Measurements from ENCODE around the gene ZNF438.

ZNF438 gene

GRCh38 chr10:31001740-31002139 is 29.9 kb downstream of the ZNF438 start:
- Histone ChIP-seq H3K9ac (ENCODE audit: low read length in 5 of 5) (no peak overlapping the region), H3K4me3 (ENCODE audit: low read depth in 1 of 5, low read length in 5 of 5) (no peak overlapping the region), H3K9me3 (ENCODE audit: control insufficient read depth in 5 of 5, low read length in 5 of 5) (no peaks in the 10 kb centered on the region), H3K36me3 (ENCODE audit: control insufficient read depth in 5 of 5, insufficient read depth in 5 of 5, low read length in 5 of 5) (no peaks in the 10 kb centered on the region), H3K4me1 (ENCODE audit: control insufficient read depth in 5 of 5, insufficient read depth in 5 of 5, low read length in 5 of 5) (peaks cover 0 to 27% (median 11%) of the 10 kb centered on the region in 5 donors), H3K27me3 (ENCODE audit: control insufficient read depth in 5 of 5, insufficient read depth in 4 of 5, low read length in 5 of 5) (no peaks in the 10 kb centered on the region), H3K27ac (ENCODE audit: low read depth, low read length) (no peak overlapping the region)

GRCh38 chr10:31000867-31001266 is 30.8 kb downstream of the ZNF438 start:
- Histone ChIP-seq H3K9ac (ENCODE audit: low read length in 5 of 5) (no peak overlapping the region), H3K36me3 (ENCODE audit: control insufficient read depth in 5 of 5, insufficient read depth in 5 of 5, low read length in 5 of 5) (no peaks in the 10 kb centered on the region), H3K27me3 (ENCODE audit: control insufficient read depth in 5 of 5, insufficient read depth in 4 of 5, low read length in 5 of 5) (no peaks in the 10 kb centered on the region), H3K9me3 (ENCODE audit: control insufficient read depth in 5 of 5, low read length in 5 of 5) (no peaks in the 10 kb centered on the region), H3K4me3 (ENCODE audit: low read depth in 1 of 5, low read length in 5 of 5) (no peak overlapping the region), H3K27ac (ENCODE audit: low read depth, low read length) (no peak overlapping the region), H3K4me1 (ENCODE audit: control insufficient read depth in 5 of 5, insufficient read depth in 5 of 5, low read length in 5 of 5) (peaks cover 0 to 27% (median 11%) of the 10 kb centered on the region in 5 donors)

- Histone ChIP-seq H3K36me3 (ENCODE audit: control insufficient read depth in 5 of 5, insufficient read depth in 5 of 5, low read length in 5 of 5) (no peaks in the 10 kb centered on the region), H3K9me3 (ENCODE audit: control insufficient read depth in 5 of 5, low read length in 5 of 5) (no peaks in the 10 kb centered on the region), H3K4me3 (ENCODE audit: low read depth in 1 of 5, low read length in 5 of 5) (no peak overlapping the region), H3K27me3 (ENCODE audit: control insufficient read depth in 5 of 5, insufficient read depth in 4 of 5, low read length in 5 of 5) (no peaks in the 10 kb centered on the region), H3K4me1 (ENCODE audit: control insufficient read depth in 5 of 5, insufficient read depth in 5 of 5, low read length in 5 of 5) (peaks cover 0 to 26% (median 11%) of the 10 kb centered on the region in 5 donors), H3K9ac (ENCODE audit: low read length in 5 of 5) (no peak overlapping the region), H3K27ac (ENCODE audit: low read depth, low read length) (peak overlapping the region; percentile 74)
Measured at GRCh38 chr10:31000071-31000782, 31.4 kb downstream of the ZNF438 start.

GRCh38 chr10:30999070-30999712 is 32.5 kb downstream of the ZNF438 start:
- Histone ChIP-seq H3K4me3 (ENCODE audit: low read depth in 1 of 5, low read length in 5 of 5) (peak overlapping the region in 4 of 5 donors; percentile 8 to 52 (median 35)), H3K27me3 (ENCODE audit: control insufficient read depth in 5 of 5, insufficient read depth in 4 of 5, low read length in 5 of 5) (no peaks in the 10 kb centered on the region), H3K27ac (ENCODE audit: low read depth, low read length) (peak overlapping the region; percentile 74), H3K4me1 (ENCODE audit: control insufficient read depth in 5 of 5, insufficient read depth in 5 of 5, low read length in 5 of 5) (peaks cover 0 to 15% (median 10%) of the 10 kb centered on the region in 5 donors), H3K36me3 (ENCODE audit: control insufficient read depth in 5 of 5, insufficient read depth in 5 of 5, low read length in 5 of 5) (no peaks in the 10 kb centered on the region), H3K9ac (ENCODE audit: low read length in 5 of 5) (peak overlapping the region in 4 of 5 donors; percentile 7 to 60 (median 14)), H3K9me3 (ENCODE audit: control insufficient read depth in 5 of 5, low read length in 5 of 5) (peaks cover 0 to 2% (median 0%) of the 10 kb centered on the region in 5 donors)

- H3K4me1 ChIP-seq (ENCODE audit: control insufficient read depth in 5 of 5, insufficient read depth in 5 of 5, low read length in 5 of 5) = peaks cover 0 to 24% (median 17%) of the 10 kb centered on the region in 5 donors
- H3K27me3 ChIP-seq (ENCODE audit: control insufficient read depth in 5 of 5, insufficient read depth in 4 of 5, low read length in 5 of 5) = no peaks in the 10 kb centered on the region
- no peaks in the 10 kb centered on the region for H3K36me3 ChIP-seq (ENCODE audit: control insufficient read depth in 5 of 5, insufficient read depth in 5 of 5, low read length in 5 of 5)
- peak overlapping the region; percentile 9 for H3K27ac ChIP-seq (ENCODE audit: low read depth, low read length)
- H3K4me3 ChIP-seq (ENCODE audit: low read depth in 1 of 5, low read length in 5 of 5) = no peak overlapping the region
- no peak overlapping the region for H3K9ac ChIP-seq (ENCODE audit: low read length in 5 of 5)
- peaks cover 0 to 2% (median 0%) of the 10 kb centered on the region in 5 donors for H3K9me3 ChIP-seq (ENCODE audit: control insufficient read depth in 5 of 5, low read length in 5 of 5)
Measured at GRCh38 chr10:30997536-30998235, 34.0 kb downstream of the ZNF438 start.

- Histone ChIP-seq H3K9ac (ENCODE audit: low read length in 5 of 5) (no peak overlapping the region), H3K36me3 (ENCODE audit: control insufficient read depth in 5 of 5, insufficient read depth in 5 of 5, low read length in 5 of 5) (no peaks in the 10 kb centered on the region), H3K4me1 (ENCODE audit: control insufficient read depth in 5 of 5, insufficient read depth in 5 of 5, low read length in 5 of 5) (peaks cover 2 to 33% (median 28%) of the 10 kb centered on the region in 5 donors), H3K4me3 (ENCODE audit: low read depth in 1 of 5, low read length in 5 of 5) (no peak overlapping the region), H3K27ac (ENCODE audit: low read depth, low read length) (no peak overlapping the region), H3K9me3 (ENCODE audit: control insufficient read depth in 5 of 5, low read length in 5 of 5) (peaks cover 0 to 2% (median 0%) of the 10 kb centered on the region in 5 donors), H3K27me3 (ENCODE audit: control insufficient read depth in 5 of 5, insufficient read depth in 4 of 5, low read length in 5 of 5) (no peaks in the 10 kb centered on the region)
Measured at GRCh38 chr10:30996481-30997005, 35.1 kb downstream of the ZNF438 start.

GRCh38 chr10:30995081-30995770 is 36.4 kb downstream of the ZNF438 start:
- Histone ChIP-seq H3K4me3 (ENCODE audit: low read depth in 1 of 5, low read length in 5 of 5) (no peak overlapping the region), H3K36me3 (ENCODE audit: control insufficient read depth in 5 of 5, insufficient read depth in 5 of 5, low read length in 5 of 5) (no peaks in the 10 kb centered on the region), H3K9ac (ENCODE audit: low read length in 5 of 5) (no peak overlapping the region), H3K4me1 (ENCODE audit: control insufficient read depth in 5 of 5, insufficient read depth in 5 of 5, low read length in 5 of 5) (peaks cover 3 to 34% (median 33%) of the 10 kb centered on the region in 5 donors), H3K9me3 (ENCODE audit: control insufficient read depth in 5 of 5, low read length in 5 of 5) (peaks cover 0 to 2% (median 0%) of the 10 kb centered on the region in 5 donors), H3K27me3 (ENCODE audit: control insufficient read depth in 5 of 5, insufficient read depth in 4 of 5, low read length in 5 of 5) (no peaks in the 10 kb centered on the region), H3K27ac (ENCODE audit: low read depth, low read length) (no peak overlapping the region)

- Histone ChIP-seq H3K4me3 (ENCODE audit: low read depth in 1 of 5, low read length in 5 of 5) (no peak overlapping the region), H3K27me3 (ENCODE audit: control insufficient read depth in 5 of 5, insufficient read depth in 4 of 5, low read length in 5 of 5) (no peaks in the 10 kb centered on the region), H3K9ac (ENCODE audit: low read length in 5 of 5) (no peak overlapping the region), H3K4me1 (ENCODE audit: control insufficient read depth in 5 of 5, insufficient read depth in 5 of 5, low read length in 5 of 5) (peaks cover 3 to 33% (median 32%) of the 10 kb centered on the region in 5 donors), H3K27ac (ENCODE audit: low read depth, low read length) (peak overlapping the region; percentile 79), H3K36me3 (ENCODE audit: control insufficient read depth in 5 of 5, insufficient read depth in 5 of 5, low read length in 5 of 5) (no peaks in the 10 kb centered on the region), H3K9me3 (ENCODE audit: control insufficient read depth in 5 of 5, low read length in 5 of 5) (peaks cover 0 to 2% (median 0%) of the 10 kb centered on the region in 5 donors)
Measured at GRCh38 chr10:30993155-30993554, 38.5 kb downstream of the ZNF438 start.

GRCh38 chr10:30992681-30993080 is 39.0 kb downstream of the ZNF438 start:
- Histone ChIP-seq H3K27me3 (ENCODE audit: control insufficient read depth in 5 of 5, insufficient read depth in 4 of 5, low read length in 5 of 5) (no peaks in the 10 kb centered on the region), H3K36me3 (ENCODE audit: control insufficient read depth in 5 of 5, insufficient read depth in 5 of 5, low read length in 5 of 5) (no peaks in the 10 kb centered on the region), H3K4me3 (ENCODE audit: low read depth in 1 of 5, low read length in 5 of 5) (no peak overlapping the region), H3K4me1 (ENCODE audit: control insufficient read depth in 5 of 5, insufficient read depth in 5 of 5, low read length in 5 of 5) (peaks cover 3 to 32% (median 31%) of the 10 kb centered on the region in 5 donors), H3K27ac (ENCODE audit: low read depth, low read length) (peak overlapping the region; percentile 79), H3K9ac (ENCODE audit: low read length in 5 of 5) (no peak overlapping the region), H3K9me3 (ENCODE audit: control insufficient read depth in 5 of 5, low read length in 5 of 5) (peaks cover 0 to 2% (median 0%) of the 10 kb centered on the region in 5 donors)

Measured in subcutaneous abdominal adipose tissue (tissue), 5 donors.